ENCODE results near the gene PCNA.

PCNA gene

GRCh38 chr20:5065166-5065878 is 54.4 kb downstream of the PCNA start:
- Histone ChIP-seq H3K4me3 (ENCODE audit: low read length in 2 of 2) (no peak overlapping the region), H3K9me3 (ENCODE audit: control insufficient read depth in 2 of 2, low read length in 2 of 2) (no peaks in the 10 kb centered on the region), H3K9ac (ENCODE audit: low read length in 2 of 2) (no peak overlapping the region), H3K27ac (ENCODE audit: low read length) (no peak overlapping the region), H3K27me3 (ENCODE audit: control insufficient read depth in 1 of 2, insufficient read depth in 2 of 2, low read length in 2 of 2) (no peaks in the 10 kb centered on the region), H3K36me3 (ENCODE audit: control insufficient read depth in 2 of 2, insufficient read depth in 2 of 2, low read length in 2 of 2) (no peaks in the 10 kb centered on the region), H3K4me1 (ENCODE audit: control insufficient read depth, insufficient read depth, low read length) (no peaks in the 10 kb centered on the region)
